ENCODE data around the gene ASXL1.

Gene ASXL1

GRCh38 chr20:32431457-32431856, 73.3 kb downstream of the ASXL1 start:
- H3K4me3 ChIP-seq (IDR thresholded peaks at IDR 0.05; ENCODE audit: insufficient read depth, low read depth, low read length): no peak overlapping the region
- H3K4me2 ChIP-seq: no peak overlapping the region
- no peaks in the 10 kb centered on the region for H4K20me1 ChIP-seq (ENCODE audit: insufficient read depth)
- no peak overlapping the region for H2AFZ ChIP-seq (ENCODE audit: low read depth)
- TF ChIP-seq, protein P1, sequence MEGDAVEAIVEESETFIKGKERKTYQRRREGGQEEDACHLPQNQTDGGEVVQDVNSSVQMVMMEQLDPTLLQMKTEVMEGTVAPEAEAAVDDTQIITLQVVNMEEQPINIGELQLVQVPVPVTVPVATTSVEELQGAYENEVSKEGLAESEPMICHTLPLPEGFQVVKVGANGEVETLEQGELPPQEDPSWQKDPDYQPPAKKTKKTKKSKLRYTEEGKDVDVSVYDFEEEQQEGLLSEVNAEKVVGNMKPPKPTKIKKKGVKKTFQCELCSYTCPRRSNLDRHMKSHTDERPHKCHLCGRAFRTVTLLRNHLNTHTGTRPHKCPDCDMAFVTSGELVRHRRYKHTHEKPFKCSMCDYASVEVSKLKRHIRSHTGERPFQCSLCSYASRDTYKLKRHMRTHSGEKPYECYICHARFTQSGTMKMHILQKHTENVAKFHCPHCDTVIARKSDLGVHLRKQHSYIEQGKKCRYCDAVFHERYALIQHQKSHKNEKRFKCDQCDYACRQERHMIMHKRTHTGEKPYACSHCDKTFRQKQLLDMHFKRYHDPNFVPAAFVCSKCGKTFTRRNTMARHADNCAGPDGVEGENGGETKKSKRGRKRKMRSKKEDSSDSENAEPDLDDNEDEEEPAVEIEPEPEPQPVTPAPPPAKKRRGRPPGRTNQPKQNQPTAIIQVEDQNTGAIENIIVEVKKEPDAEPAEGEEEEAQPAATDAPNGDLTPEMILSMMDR (conservative IDR thresholded peaks at IDR 0.05; ENCODE audit: low read depth, low read length): no peak
- no peak overlapping the region for H3K27ac ChIP-seq
- no peak overlapping the region for H3K9ac ChIP-seq
- H3K36me3 ChIP-seq (ENCODE audit: insufficient read depth): peaks cover 8% of the 10 kb centered on the region; the same call in 1 of the 2 replicates
- no peaks in the 10 kb centered on the region for H3K27me3 ChIP-seq (ENCODE audit: insufficient read depth, low read depth)
- H3K4me1 ChIP-seq (ENCODE audit: low read depth, poor library complexity, severe bottlenecking): no peaks in the 10 kb centered on the region
- H3K79me2 ChIP-seq (ENCODE audit: insufficient read depth, low read depth): no peaks in the 10 kb centered on the region

DNA sequence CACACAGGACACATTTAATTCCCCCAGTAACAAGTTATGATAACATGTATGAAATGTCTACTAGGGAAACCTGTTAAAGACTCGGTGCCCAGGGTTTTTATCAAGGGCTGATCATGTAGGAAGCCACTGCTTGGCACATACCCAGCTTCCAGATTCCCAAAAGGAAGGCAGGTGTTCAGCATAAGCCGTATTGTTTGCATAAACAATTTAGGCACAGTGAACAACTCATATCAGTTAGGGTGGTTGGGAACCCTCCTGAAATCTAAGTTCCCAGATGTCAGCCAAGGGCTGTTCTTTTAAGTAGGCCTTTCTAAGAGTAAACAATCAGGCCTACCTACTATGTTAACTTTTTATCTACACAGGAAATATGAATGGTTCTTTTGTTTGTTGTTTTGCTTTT, 74.1 kb downstream of the ASXL1 start:
- TF ChIP-seq, protein P1 (conservative IDR thresholded peaks at IDR 0.05; ENCODE audit: low read depth, low read length): no peak
- Histone ChIP-seq H3K36me3 (ENCODE audit: insufficient read depth) (peaks cover 8% of the 10 kb centered on the region; the same call in 1 of the 2 replicates), H3K4me1 (ENCODE audit: low read depth, poor library complexity, severe bottlenecking) (no peaks in the 10 kb centered on the region), H3K9ac (no peak overlapping the region), H3K27ac (no peak overlapping the region), H3K4me2 (no peak overlapping the region), H3K79me2 (ENCODE audit: insufficient read depth, low read depth) (no peaks in the 10 kb centered on the region), H3K4me3 (IDR thresholded peaks at IDR 0.05; ENCODE audit: insufficient read depth, low read depth, low read length) (no peak overlapping the region), H3K27me3 (ENCODE audit: insufficient read depth, low read depth) (no peaks in the 10 kb centered on the region), H2AFZ (ENCODE audit: low read depth) (no peak overlapping the region), H4K20me1 (ENCODE audit: insufficient read depth) (no peaks in the 10 kb centered on the region)

DNA sequence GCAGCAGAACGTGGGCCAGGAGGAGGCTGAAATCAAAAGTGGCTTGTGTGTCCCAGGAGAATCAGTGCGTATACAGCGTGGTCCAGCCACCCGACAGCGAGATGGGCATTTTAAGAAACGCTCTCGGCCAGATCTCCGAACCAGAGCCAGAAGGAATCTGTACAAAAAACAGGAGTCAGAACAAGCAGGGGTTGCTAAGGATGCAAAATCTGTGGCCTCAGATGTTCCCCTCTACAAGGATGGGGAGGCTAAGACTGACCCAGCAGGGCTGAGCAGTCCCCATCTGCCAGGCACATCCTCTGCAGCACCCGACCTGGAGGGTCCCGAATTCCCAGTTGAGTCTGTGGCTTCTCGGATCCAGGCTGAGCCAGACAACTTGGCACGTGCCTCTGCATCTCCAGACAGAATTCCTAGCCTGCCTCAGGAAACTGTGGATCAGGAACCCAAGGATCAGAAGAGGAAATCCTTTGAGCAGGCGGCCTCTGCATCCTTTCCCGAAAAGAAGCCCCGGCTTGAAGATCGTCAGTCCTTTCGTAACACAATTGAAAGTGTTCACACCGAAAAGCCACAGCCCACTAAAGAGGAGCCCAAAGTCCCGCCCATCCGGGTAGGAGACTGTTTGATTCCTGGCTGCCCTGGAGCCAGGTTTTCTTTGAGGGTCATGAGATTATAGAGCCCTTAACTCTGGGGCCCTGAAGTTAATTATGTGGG, 75.3 kb downstream of the ASXL1 start:
- H3K36me3 ChIP-seq (ENCODE audit: insufficient read depth): peaks cover 8% of the 10 kb centered on the region; the same call in 1 of the 2 replicates
- no peaks in the 10 kb centered on the region for H4K20me1 ChIP-seq (ENCODE audit: insufficient read depth)
- no peak overlapping the region for H3K27ac ChIP-seq
- H3K79me2 ChIP-seq (ENCODE audit: insufficient read depth, low read depth): no peaks in the 10 kb centered on the region
- H3K4me3 ChIP-seq (IDR thresholded peaks at IDR 0.05; ENCODE audit: insufficient read depth, low read depth, low read length): no peak overlapping the region
- no peak overlapping the region for H3K9ac ChIP-seq
- H2AFZ ChIP-seq (ENCODE audit: low read depth): no peak overlapping the region
- TF ChIP-seq, protein P1 (conservative IDR thresholded peaks at IDR 0.05; ENCODE audit: low read depth, low read length): no peak
- no peaks in the 10 kb centered on the region for H3K27me3 ChIP-seq (ENCODE audit: insufficient read depth, low read depth)
- no peaks in the 10 kb centered on the region for H3K4me1 ChIP-seq (ENCODE audit: low read depth, poor library complexity, severe bottlenecking)
- H3K4me2 ChIP-seq: no peak overlapping the region

GRCh38 chr20:32434434-32434833, 76.3 kb downstream of the ASXL1 start:
- no peak overlapping the region for H2AFZ ChIP-seq (ENCODE audit: low read depth)
- H3K27ac ChIP-seq: no peak overlapping the region
- no peak overlapping the region for H3K4me3 ChIP-seq (IDR thresholded peaks at IDR 0.05; ENCODE audit: insufficient read depth, low read depth, low read length)
- no peak overlapping the region for H3K4me2 ChIP-seq
- peaks cover 8% of the 10 kb centered on the region; the same call in 1 of the 2 replicates for H3K36me3 ChIP-seq (ENCODE audit: insufficient read depth)
- no peaks in the 10 kb centered on the region for H3K27me3 ChIP-seq (ENCODE audit: insufficient read depth, low read depth)
- H3K4me1 ChIP-seq (ENCODE audit: low read depth, poor library complexity, severe bottlenecking): no peaks in the 10 kb centered on the region
- H4K20me1 ChIP-seq (ENCODE audit: insufficient read depth): no peaks in the 10 kb centered on the region
- no peaks in the 10 kb centered on the region for H3K79me2 ChIP-seq (ENCODE audit: insufficient read depth, low read depth)
- H3K9ac ChIP-seq: no peak overlapping the region
- TF ChIP-seq, protein P1 (conservative IDR thresholded peaks at IDR 0.05; ENCODE audit: low read depth, low read length): no peak
